ENCODE measurements around the gene TMEM18. TPM values are rescaled to one million over a fixed set of nuclear protein-coding genes. Genes with fewer than 3 reads are reported as not detected.

The TMEM18 gene
- total and polyA plus RNA-seq, 2 of the 13 experiments (the other 11 are each of a cell fraction or from before 2014, with no cell fraction given), result 45.9 to 49.4 TPM

- TF ChIP-seq ZNF782 (CRISPR knock-in tag; IDR thresholded peaks at IDR 0.05; ENCODE audit: borderline replicate concordance) (no peak), ZNF468 (CRISPR knock-in tag; IDR thresholded peaks at IDR 0.05) (no peak), TBX3 (IDR thresholded peaks at IDR 0.05; ENCODE audit: borderline replicate concordance) (no peak), SALL1 (CRISPR knock-in tag; IDR thresholded peaks at IDR 0.05) (no peak), ETV6 (CRISPR knock-in tag; conservative IDR thresholded peaks at IDR 0.05) (no peak), DMAP1 (CRISPR knock-in tag; IDR thresholded peaks at IDR 0.05) (no peak), ZNF292 (CRISPR knock-in tag; IDR thresholded peaks at IDR 0.05; ENCODE audit: borderline replicate concordance, low read depth) (no peak), ZNF33B (CRISPR knock-in tag; IDR thresholded peaks at IDR 0.05) (no peak), GPN1 (CRISPR knock-in tag; IDR thresholded peaks at IDR 0.05; ENCODE audit: borderline replicate concordance) (no peak), NR2F6 (IDR thresholded peaks at IDR 0.05) (no peak), NR2F6 (CRISPR knock-in tag; IDR thresholded peaks at IDR 0.05) (no peak), KLF15 (CRISPR knock-in tag; IDR thresholded peaks at IDR 0.05; ENCODE audit: borderline replicate concordance) (no peak), ZNF644 (CRISPR knock-in tag; IDR thresholded peaks at IDR 0.05; ENCODE audit: low read depth) (no peak)
- Histone ChIP-seq H3K4me3 (replicated peaks in 1 of 3; ENCODE audit: insufficient read depth in 1 of 3, low read depth in 2 of 3, low read length in 3 of 3) (no peak overlapping the region), H3K36me3 (replicated peaks in 1 of 2; ENCODE audit: control insufficient read depth in 1 of 2, insufficient read depth in 2 of 2, low read length in 2 of 2) (peaks cover 25 to 56% of the 10 kb centered on the region in 2 experiments), H3K79me2 (ENCODE audit: insufficient read depth, low read length) (peaks cover 34% of the 10 kb centered on the region), H4K20me1 (ENCODE audit: insufficient read depth, low read length) (no peaks in the 10 kb centered on the region; the same call in 1 of the 2 replicates), H2AFZ (ENCODE audit: low read length) (no peak overlapping the region), H3K9ac (ENCODE audit: insufficient read depth, low read depth, low read length) (no peak overlapping the region), H3K9me3 (ENCODE audit: low read length) (no peaks in the 10 kb centered on the region), H3K4me1 (ENCODE audit: insufficient read depth, low read length) (peaks cover 23% of the 10 kb centered on the region), H3K4me2 (ENCODE audit: low read depth, low read length) (no peak overlapping the region), H3K27me3 (ENCODE audit: control insufficient read depth in 1 of 2, insufficient read depth in 2 of 2, low read length in 2 of 2) (no peaks in the 10 kb centered on the region; a peak in 1 of 5 replicates), H3K27ac (ENCODE audit: extremely low read length, insufficient read depth, low read length) (no peak overlapping the region)
- POLR2A ChIA-PET, result no interaction called here
- CTCF ChIA-PET (ENCODE audit: low intra/inter-chr PET ratio, low total read pairs), result no interaction called here
- WGBS (ENCODE audit: low lambda C conversion rate), result 97% methylated on average over 7 of the region's 7 CpGs
- no peak for FAIRE-seq
- BruUV-seq (replicated peaks), result no TSS peak
- in situ Hi-C loops (cut with HindIII; ENCODE audit: extremely low pct_ligation_motif_present, low pct_unique_long_range_greater_than_20kb), result no loop called here
- no peak for ATAC-seq
- intact Hi-C loops (cut with micrococcal nuclease; ENCODE audit: unreplicated experiment), result no loop called here
- DNase-seq (ENCODE audit: low spot score), result no peak
Measured at GRCh38 chr2:673615-674320, 3.4 kb downstream of the TMEM18 start.

All from HepG2 (cell line).